ENCODE results near the gene CDH12. TPM values are rescaled to one million over a fixed set of nuclear protein-coding genes. Genes with fewer than 3 reads are reported as not detected.

The CDH12 gene
- total RNA-seq, 1 experiment from 2014 or later = not detected

- DNase-seq = no peak
- Histone ChIP-seq H3K56ac (ENCODE audit: insufficient read length, low read depth, low read length) (no peak overlapping the region), H3K9me3 (ENCODE audit: control insufficient read depth, low read depth, low read length) (no peaks in the 10 kb centered on the region), H2BK5ac (ENCODE audit: insufficient read length, low read length) (no peak overlapping the region), H2AFZ (ENCODE audit: low read length) (no peak overlapping the region), H3T11ph (ENCODE audit: low read length) (no peak overlapping the region), H2BK12ac (ENCODE audit: insufficient read length, low read depth, low read length) (no peak overlapping the region), H3K4me1 (ENCODE audit: insufficient read depth, low read length) (no peaks in the 10 kb centered on the region), H3K4ac (ENCODE audit: low read depth, low read length) (no peak overlapping the region), H4K5ac (ENCODE audit: insufficient read length, low read depth, low read length) (no peak overlapping the region), H4K91ac (ENCODE audit: insufficient read length, low read depth, low read length) (no peak overlapping the region), H2AK5ac (ENCODE audit: insufficient read length, low read length) (no peak overlapping the region), H3K4me2 (ENCODE audit: insufficient read depth, insufficient read length, low read length) (no peak overlapping the region), H3K23ac (ENCODE audit: insufficient read length, low read depth, low read length) (no peak overlapping the region), H3K23me2 (ENCODE audit: insufficient read length, low read depth, low read length, poor library complexity, severe bottlenecking) (no peaks in the 10 kb centered on the region), H3K79me2 (ENCODE audit: insufficient read depth, low read length) (no peaks in the 10 kb centered on the region), H3K9ac (ENCODE audit: extremely low read depth, insufficient read length, low read length) (no peak overlapping the region), H2BK20ac (ENCODE audit: low read depth, low read length, poor library complexity, severe bottlenecking) (no peak overlapping the region), H3K18ac (ENCODE audit: insufficient read length, low read depth, low read length) (no peak overlapping the region), H4K8ac (replicated peaks; ENCODE audit: insufficient read length, low read depth, low read length) (no peak overlapping the region), H3K27me3 (ENCODE audit: insufficient read depth, low read length) (no peaks in the 10 kb centered on the region), H3K79me1 (ENCODE audit: insufficient read depth, low read depth, low read length, poor library complexity, severe bottlenecking) (no peaks in the 10 kb centered on the region), H3K14ac (ENCODE audit: insufficient read depth, low read length) (no peak overlapping the region), H4K20me1 (ENCODE audit: control insufficient read depth, insufficient read depth, insufficient read length) (no peaks in the 10 kb centered on the region), H3K27ac (ENCODE audit: insufficient read length, low read depth, low read length) (no peak overlapping the region), H2BK120ac (ENCODE audit: low read depth, low read length, poor library complexity, severe bottlenecking) (no peak overlapping the region), H2BK15ac (ENCODE audit: low read depth, low read length) (no peak overlapping the region)
- Mint-ChIP-seq H3K4me1 (no peaks in the 10 kb centered on the region; a peak in 1 of 4 replicates), H3K27me3 (ENCODE audit: low read depth) (no peaks in the 10 kb centered on the region), H3K4me3 (no peak overlapping the region), H3K9me3 (no peaks in the 10 kb centered on the region; a peak in 1 of 5 replicates), H3K27ac (peak overlapping the region in 1 of 3 experiments; percentile 83; a peak in 1 of 7 replicates), H3K36me3 (ENCODE audit: insufficient read depth in 1 of 3, low read depth in 3 of 3) (no peaks in the 10 kb centered on the region)
- TF ChIP-seq CTCF (conservative IDR thresholded peaks at IDR 0.05) = no peak
- no CpG with 5 or more reads among the region's 5 CpGs for WGBS (ENCODE audit: extremely low coverage, insufficient read length, low lambda C conversion rate)
Observed at GRCh38 chr5:21807953-21808352, 1045.2 kb downstream of the CDH12 start.
